Stimulated activated naive CD8-positive, alpha-beta T cell treated with anti-CD3 and anti-CD28 coated beads, Interleukin-15, Interleukin-2, amounts not matched to agents 100 ng/mL and 50 ng/mL, for 24 hours (primary cell): ENCODE data around the gene OR2B3.
"Not testable (repeated sequence)": the region's sequence is repeated elsewhere in the genome, so short reads cannot be mapped to it uniquely, and the experiment has no call there.

Source experiments
- H3K27ac Mint-ChIP-seq: one replicate; pipeline ENCODE4 v1.8.0; 2021; ENCODE audit warnings: mild to moderate bottlenecking, mixed read lengths
- H3K27me3 Mint-ChIP-seq: one replicate; pipeline ENCODE4 v1.8.0; 2021; ENCODE audit warnings: mixed read lengths
- H3K36me3 Mint-ChIP-seq: one replicate; pipeline ENCODE4 v1.8.0; 2021; ENCODE audit warnings: low read depth, mixed read lengths
- H3K4me1 Mint-ChIP-seq: one replicate; pipeline ENCODE4 v1.8.0; 2021; ENCODE audit warnings: low read depth, mixed read lengths
- H3K4me3 Mint-ChIP-seq: one replicate; pipeline ENCODE4 v1.8.0; 2021; ENCODE audit warnings: mild to moderate bottlenecking, mixed read lengths
- H3K9me3 Mint-ChIP-seq: one replicate; pipeline ENCODE4 v1.8.0; 2021; ENCODE audit warnings: mixed read lengths

The OR2B3 gene, protein sequence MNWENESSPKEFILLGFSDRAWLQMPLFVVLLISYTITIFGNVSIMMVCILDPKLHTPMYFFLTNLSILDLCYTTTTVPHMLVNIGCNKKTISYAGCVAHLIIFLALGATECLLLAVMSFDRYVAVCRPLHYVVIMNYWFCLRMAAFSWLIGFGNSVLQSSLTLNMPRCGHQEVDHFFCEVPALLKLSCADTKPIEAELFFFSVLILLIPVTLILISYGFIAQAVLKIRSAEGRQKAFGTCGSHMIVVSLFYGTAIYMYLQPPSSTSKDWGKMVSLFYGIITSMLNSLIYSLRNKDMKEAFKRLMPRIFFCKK

DNA sequence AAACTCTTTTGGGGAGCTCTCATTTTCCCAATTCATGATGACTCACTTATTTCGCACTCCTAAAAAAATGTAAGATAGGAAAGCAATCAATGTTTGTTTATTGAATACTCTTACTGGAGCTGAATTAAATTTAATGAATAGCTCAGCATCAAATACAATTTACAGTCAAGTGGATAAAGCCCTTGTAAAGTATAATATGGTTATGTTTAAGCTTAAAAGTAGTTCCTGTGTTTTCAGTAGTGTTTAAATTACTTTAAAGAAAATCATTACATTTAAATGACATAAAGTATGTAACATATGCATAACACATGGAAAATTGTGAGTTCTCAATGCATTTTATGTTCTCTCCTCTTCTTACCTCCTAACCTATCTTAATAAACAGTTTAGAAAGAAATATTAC, at the start of gene OR2B3:
Gene OR2B3 (minus strand): TSS at position 101 of the 400 bp plus-strand sequence. CDS start 65 bp downstream, at position 36.
- no peaks in the 10 kb centered on the region for H3K4me1 Mint-ChIP-seq
- no peak within 1 kb of the TSS for H3K27ac Mint-ChIP-seq
- no peaks in the 10 kb centered on the region for H3K9me3 Mint-ChIP-seq
- H3K27me3 Mint-ChIP-seq, result peaks cover 39% of the 10 kb centered on the region
- H3K36me3 Mint-ChIP-seq, result no peaks in the 10 kb centered on the region
- H3K4me3 Mint-ChIP-seq, result no peak within 1 kb of the TSS

DNA sequence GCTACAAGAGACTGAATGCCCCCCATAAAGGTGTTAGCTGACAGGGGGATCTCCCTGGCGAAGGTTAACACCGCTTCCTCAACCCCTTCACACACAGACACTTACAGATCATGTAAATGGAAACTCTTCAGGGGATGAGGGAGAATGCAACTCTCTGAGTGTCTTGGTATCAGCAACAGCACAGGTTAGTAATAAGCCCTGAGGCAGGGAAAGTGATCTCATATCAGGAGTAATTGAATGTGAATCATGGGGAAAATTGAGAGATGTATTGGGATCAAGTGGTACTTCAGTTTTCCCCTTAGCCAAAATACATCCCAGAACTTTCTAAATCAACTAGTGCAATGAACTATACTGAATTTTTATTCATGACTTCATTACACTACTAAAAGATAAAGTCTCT, 44.6 kb upstream of the OR2B3 start:
- Mint-ChIP-seq H3K27me3 (peaks cover 31% of the 10 kb centered on the region), H3K9me3 (no peaks in the 10 kb centered on the region), H3K4me1 (no peaks in the 10 kb centered on the region), H3K27ac (no peak overlapping the region), H3K4me3 (no peak overlapping the region), H3K36me3 (no peaks in the 10 kb centered on the region)

DNA sequence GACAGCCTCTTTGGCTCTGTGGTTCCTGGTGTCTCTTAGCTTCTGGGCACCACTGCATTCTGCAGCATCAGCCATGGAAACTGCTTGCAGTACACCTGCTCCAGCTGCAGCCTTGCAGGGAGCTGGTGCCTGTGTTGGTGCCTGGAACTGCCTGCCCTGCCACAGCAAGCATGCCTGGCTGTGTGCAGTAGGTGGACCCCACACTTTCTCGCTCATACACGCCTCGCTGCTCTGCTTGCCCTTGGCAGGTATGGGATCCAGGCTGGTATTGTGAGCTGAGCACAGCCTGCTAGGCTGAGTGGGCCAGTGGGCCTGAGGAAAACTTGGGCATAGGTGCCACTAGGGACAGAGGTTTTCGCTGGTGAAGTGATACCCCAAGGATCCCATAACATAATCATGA, 43.5 kb upstream of the OR2B3 start:
- H3K9me3 Mint-ChIP-seq, result no peaks in the 10 kb centered on the region
- no peaks in the 10 kb centered on the region for H3K36me3 Mint-ChIP-seq
- H3K27ac Mint-ChIP-seq, result no peak overlapping the region
- H3K4me3 Mint-ChIP-seq, result no peak overlapping the region
- no peaks in the 10 kb centered on the region for H3K4me1 Mint-ChIP-seq
- peaks cover 35% of the 10 kb centered on the region for H3K27me3 Mint-ChIP-seq

DNA sequence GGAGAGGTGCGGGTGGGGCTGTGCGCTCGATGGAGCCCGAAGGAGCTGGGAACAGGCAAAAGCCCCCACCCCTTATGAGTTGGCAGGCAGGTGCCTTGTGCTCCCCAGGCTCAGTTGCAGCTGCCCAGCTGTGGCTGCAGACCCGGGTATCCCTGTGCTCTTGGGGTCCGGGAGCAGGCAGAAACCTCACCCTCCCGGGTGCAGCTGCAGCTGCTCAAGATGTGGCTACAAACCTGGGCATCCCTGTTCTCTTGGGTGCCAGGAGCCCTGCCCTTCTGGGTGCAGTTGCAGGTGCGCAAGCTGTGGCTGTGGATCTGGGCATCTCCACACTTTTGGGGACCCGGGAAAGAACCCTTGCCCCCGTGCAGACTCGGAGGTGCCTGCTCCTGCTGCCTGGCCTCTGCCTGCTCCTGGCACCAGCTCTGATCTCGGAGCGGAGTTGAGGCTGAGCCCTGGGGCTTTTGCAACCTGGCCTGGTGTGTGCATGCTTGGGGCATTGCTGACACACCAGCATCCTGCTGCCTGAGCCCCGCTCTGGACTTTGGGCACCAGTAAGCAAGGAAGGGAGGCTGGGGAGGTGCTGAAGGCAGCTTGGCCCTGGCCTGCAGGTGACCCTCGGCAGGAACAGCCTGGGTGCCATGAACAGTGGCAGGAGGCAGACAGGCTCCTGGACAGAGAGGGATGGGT, 42.4 kb upstream of the OR2B3 start:
- no peak overlapping the region for H3K27ac Mint-ChIP-seq
- H3K4me1 Mint-ChIP-seq, result no peaks in the 10 kb centered on the region
- no peaks in the 10 kb centered on the region for H3K9me3 Mint-ChIP-seq
- H3K36me3 Mint-ChIP-seq, result no peaks in the 10 kb centered on the region
- no peak overlapping the region for H3K4me3 Mint-ChIP-seq
- peaks cover 32% of the 10 kb centered on the region for H3K27me3 Mint-ChIP-seq

DNA sequence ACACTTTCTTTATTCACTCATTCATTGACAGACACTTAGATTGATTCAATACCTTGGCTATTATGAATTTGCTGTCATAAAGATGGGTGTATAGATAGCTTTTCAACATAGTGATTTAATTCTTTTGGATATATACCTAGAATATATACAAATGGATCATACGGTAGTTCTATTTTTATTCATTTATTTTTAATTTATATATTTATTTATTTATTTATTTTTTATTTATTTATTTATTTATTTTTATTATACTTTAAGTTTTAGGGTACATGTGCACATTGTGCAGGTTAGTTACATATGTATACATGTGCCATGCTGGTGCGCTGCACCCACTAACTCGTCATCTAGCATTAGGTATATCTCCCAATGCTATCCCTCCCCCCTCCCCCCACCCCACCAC, 27.9 kb upstream of the OR2B3 start:
- H3K4me1 Mint-ChIP-seq, H3K36me3 Mint-ChIP-seq, H3K27ac Mint-ChIP-seq, H3K9me3 Mint-ChIP-seq, H3K4me3 Mint-ChIP-seq: not testable (repeated sequence)
- peaks cover 59% of the 10 kb centered on the region for H3K27me3 Mint-ChIP-seq

DNA sequence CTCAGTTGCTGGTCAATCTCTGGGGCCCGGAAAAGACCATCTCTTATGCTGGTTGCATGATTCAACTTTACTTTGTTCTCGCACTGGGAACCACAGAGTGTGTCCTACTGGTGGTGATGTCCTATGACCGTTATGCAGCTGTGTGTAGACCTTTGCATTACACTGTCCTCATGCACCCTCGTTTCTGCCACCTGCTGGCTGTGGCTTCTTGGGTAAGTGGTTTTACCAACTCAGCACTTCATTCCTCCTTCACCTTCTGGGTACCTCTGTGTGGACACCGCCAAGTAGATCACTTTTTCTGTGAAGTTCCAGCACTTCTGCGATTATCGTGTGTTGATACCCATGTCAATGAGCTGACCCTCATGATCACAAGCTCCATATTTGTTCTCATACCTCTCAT, 25.0 kb upstream of the OR2B3 start:
- Mint-ChIP-seq H3K27me3 (peaks cover 42% of the 10 kb centered on the region), H3K36me3 (no peaks in the 10 kb centered on the region), H3K9me3 (no peaks in the 10 kb centered on the region), H3K27ac (no peak overlapping the region), H3K4me1 (no peaks in the 10 kb centered on the region), H3K4me3 (no peak overlapping the region)

DNA sequence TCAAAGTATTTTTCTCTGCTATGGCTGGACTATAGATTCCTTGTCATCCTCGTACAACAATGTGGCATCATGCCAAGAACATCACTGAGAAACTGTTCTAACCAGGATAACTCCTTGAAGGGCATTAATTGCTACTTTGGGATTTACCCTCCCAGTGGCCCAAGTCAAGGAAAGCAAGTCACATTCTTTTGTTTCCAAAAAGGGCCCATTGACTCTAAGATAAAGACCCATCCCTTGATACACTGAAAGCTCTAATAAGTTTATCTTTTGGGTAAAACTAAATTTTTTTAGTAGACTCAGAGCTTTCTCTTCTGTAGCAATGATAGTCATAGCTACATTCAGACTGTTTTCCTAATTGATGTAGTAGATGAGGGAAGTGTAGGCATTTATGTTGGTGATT, 20.6 kb upstream of the OR2B3 start, which contains the start of gene OR2J3:
Gene OR2J3 (plus strand): TSS at position 301 of the 400 bp plus-strand sequence. CDS start 3,833 bp downstream, outside the sequence.
- Mint-ChIP-seq H3K36me3 (no peaks in the 10 kb centered on the region), H3K27ac (no peak within 1 kb of the TSS), H3K4me3 (no peak within 1 kb of the TSS), H3K9me3 (no peaks in the 10 kb centered on the region), H3K4me1 (no peaks in the 10 kb centered on the region), H3K27me3 (peaks cover 52% of the 10 kb centered on the region)

DNA sequence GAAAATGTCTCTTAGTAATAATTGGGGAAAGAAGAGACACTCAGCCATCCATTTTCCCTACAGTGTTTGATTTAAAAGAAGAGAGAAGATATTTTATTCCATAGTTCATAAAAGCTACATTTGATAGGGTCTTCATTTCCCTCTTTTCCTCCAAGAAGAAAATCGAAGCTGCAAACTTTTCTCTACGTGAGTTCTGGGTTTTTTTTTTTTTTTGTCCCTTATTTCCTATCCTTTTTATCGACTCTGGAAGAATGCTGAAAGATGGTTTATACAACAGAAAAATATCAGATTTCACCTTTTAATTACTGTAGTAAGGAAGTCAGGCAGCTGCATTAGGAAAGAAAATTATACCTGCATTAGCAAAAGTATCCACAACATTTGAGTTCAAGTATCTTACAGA, 12.1 kb upstream of the OR2B3 start, which contains the start of gene OR2J1:
Gene OR2J1 (plus strand): TSS at position 301 of the 400 bp plus-strand sequence. CDS start 1,453 bp downstream, outside the sequence.
- Mint-ChIP-seq H3K4me3 (no peak within 1 kb of the TSS), H3K4me1 (no peaks in the 10 kb centered on the region), H3K27ac (no peak within 1 kb of the TSS), H3K9me3 (no peaks in the 10 kb centered on the region), H3K36me3 (no peaks in the 10 kb centered on the region), H3K27me3 (peaks cover 41% of the 10 kb centered on the region)

DNA sequence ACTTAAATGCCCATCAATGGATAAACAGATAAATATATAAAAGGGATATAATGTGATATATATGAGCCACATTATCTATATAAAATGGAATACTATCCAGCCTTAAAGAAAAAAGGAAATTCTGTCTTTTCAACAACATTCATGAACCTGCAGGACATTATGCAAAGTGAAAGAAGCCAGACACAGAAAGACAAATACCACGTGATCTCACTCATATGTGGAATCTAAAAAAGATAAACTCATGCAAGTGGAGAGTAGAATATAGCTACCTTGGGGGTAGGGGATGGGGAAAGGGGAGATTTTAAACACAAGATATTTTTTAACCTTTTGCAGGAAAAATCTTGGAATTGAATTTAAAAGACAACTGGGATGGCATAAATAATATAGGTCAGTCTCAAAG, 10.7 kb upstream of the OR2B3 start:
- H3K4me1 Mint-ChIP-seq, result no peaks in the 10 kb centered on the region

DNA sequence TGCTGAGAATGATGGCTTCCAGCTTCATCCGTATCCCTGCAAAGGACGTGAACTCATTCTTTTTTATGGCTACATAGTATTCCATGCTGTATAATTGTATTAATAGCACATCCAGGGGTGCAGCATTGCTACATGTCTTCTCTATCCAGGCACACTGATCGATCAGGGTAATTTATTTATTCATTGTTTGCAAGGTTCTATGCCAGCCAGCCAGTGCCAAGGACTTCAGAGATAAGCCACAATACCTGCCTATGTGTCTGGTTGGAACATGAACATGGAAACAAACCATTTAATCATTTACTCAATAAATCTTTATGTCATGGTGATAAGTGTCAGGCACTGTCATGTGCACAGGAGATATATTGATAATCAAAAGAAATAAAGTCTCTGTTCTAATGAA, 5.8 kb upstream of the OR2B3 start:
- peaks cover 39% of the 10 kb centered on the region for H3K27me3 Mint-ChIP-seq
- no peaks in the 10 kb centered on the region for H3K4me1 Mint-ChIP-seq
- no peaks in the 10 kb centered on the region for H3K36me3 Mint-ChIP-seq
- no peaks in the 10 kb centered on the region for H3K9me3 Mint-ChIP-seq
- no peak overlapping the region for H3K4me3 Mint-ChIP-seq
- H3K27ac Mint-ChIP-seq, result no peak overlapping the region

More for the DNA sequence above, 10.7 kb upstream of the OR2B3 start:
- H3K4me3 Mint-ChIP-seq, result no peak overlapping the region
- H3K27me3 Mint-ChIP-seq, result peaks cover 38% of the 10 kb centered on the region
- no peaks in the 10 kb centered on the region for H3K9me3 Mint-ChIP-seq
- H3K36me3 Mint-ChIP-seq, result no peaks in the 10 kb centered on the region
- H3K27ac Mint-ChIP-seq, result no peak overlapping the region

DNA sequence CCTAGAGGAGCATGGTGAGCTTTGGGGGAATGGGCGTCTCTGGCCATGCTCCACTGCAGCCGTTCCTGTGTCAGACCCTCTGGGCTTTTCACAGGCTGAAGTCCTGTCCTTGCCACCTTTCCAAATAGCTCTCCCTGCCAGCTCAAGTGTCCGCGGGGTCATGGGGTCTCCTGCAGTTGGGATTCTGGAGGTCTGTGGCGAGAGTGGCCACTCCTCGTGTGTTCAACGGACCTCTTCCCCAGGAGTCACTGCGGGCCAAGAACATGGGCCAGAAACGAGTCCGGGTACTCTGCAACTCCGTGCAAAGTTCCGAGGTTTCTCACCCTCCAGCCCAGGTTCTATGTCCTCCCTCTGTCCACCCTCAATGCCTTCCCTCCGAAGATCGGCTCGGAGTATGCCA, 4.7 kb downstream of the OR2B3 start:
- peaks cover 13% of the 10 kb centered on the region for H3K27me3 Mint-ChIP-seq
- no peak overlapping the region for H3K4me3 Mint-ChIP-seq
- no peaks in the 10 kb centered on the region for H3K36me3 Mint-ChIP-seq
- H3K4me1 Mint-ChIP-seq, result no peaks in the 10 kb centered on the region
- no peaks in the 10 kb centered on the region for H3K9me3 Mint-ChIP-seq
- H3K27ac Mint-ChIP-seq, result no peak overlapping the region

DNA sequence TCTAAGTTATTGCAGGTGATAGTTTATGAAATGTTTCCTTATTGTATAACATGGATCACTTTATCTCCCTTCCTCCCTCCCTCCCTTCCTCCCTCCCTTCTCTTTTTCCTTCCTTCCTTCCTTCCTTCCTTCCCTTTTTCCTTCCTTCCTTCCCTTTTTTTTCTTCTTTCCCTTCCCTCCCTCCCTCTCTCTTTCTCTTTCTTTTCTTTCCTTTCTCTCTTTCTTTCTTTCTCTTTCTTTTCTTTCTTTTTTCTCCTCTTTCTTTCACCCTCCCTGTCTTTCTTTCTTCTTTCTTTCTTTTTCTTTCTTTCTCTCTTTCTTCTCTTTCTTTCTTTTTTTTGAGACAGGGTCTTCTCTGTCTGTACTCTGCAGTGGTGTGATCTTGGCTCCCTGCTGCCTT, 5.8 kb downstream of the OR2B3 start:
- H3K4me3 Mint-ChIP-seq, result no peak overlapping the region
- H3K4me1 Mint-ChIP-seq, result no peaks in the 10 kb centered on the region
- no peaks in the 10 kb centered on the region for H3K36me3 Mint-ChIP-seq
- H3K27me3 Mint-ChIP-seq, result peaks cover 5% of the 10 kb centered on the region
- no peak overlapping the region for H3K27ac Mint-ChIP-seq
- H3K9me3 Mint-ChIP-seq, result no peaks in the 10 kb centered on the region

DNA sequence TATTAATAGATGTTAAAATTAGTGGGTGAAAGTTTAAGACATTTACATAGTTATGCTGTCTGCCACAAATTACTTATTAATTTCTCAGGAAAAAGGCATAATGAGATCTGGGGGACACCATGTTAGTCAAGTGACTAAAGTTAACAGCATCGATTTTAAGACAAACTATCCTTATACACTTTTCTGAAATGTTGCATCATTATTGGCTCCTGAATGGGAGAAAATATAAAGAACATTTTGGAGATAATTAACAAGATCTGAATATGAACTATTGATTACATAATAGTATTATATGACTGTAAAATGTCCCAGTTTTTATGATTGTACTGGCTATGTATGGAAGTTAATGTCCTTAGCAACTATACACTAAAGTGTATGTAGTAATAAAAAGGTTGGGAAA, 7.9 kb downstream of the OR2B3 start:
- Mint-ChIP-seq H3K9me3 (no peaks in the 10 kb centered on the region), H3K36me3 (no peaks in the 10 kb centered on the region), H3K4me1 (no peaks in the 10 kb centered on the region), H3K27me3 (peaks cover 5% of the 10 kb centered on the region), H3K4me3 (no peak overlapping the region), H3K27ac (no peak overlapping the region)

DNA sequence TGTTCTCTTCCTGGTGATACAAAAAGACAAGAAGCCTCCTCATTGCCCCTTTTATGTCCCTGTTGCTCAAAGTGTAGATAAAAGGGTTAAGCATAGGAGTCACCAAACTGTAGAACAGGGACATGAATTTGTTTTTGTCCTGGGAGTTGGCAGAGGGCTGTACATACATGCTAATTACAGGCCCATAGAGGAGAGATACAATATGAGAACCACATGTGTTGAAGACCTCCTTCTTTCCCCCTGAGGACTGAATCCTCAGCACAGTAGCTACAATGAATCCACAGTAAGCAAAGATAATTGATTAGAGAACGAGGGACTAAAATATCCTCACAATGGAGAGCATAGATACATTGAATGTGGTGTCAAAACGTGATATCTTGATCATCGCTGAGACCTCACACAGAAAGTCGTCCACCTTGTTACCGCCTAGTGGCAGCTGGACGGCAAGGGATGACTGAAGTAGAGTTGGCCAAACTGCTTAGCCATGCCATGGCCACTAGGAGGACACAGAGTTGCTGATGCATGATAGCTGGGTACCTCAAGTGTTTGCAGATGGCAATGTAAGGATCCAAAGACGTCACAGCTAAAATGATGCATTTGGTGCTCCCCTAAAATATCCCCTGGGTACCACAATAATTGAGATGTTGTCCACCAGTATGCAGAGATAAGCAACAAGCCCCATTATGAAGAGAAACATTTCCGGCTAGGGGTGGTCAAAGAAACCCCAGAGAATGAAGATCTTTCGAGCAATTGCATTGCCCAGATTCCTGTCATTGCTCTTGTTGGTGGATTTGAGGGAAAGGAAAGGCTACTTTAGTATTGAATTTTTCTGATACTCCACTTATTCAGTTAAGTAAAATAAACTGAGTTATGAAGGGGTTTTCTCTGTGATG, 15.0 kb downstream of the OR2B3 start:
- H3K9me3 Mint-ChIP-seq, result no peaks in the 10 kb centered on the region
- H3K27me3 Mint-ChIP-seq, result peaks cover 48% of the 10 kb centered on the region
- H3K36me3 Mint-ChIP-seq, result no peaks in the 10 kb centered on the region
- H3K4me3 Mint-ChIP-seq, result no peak overlapping the region
- H3K4me1 Mint-ChIP-seq, result no peaks in the 10 kb centered on the region
- no peak overlapping the region for H3K27ac Mint-ChIP-seq

DNA sequence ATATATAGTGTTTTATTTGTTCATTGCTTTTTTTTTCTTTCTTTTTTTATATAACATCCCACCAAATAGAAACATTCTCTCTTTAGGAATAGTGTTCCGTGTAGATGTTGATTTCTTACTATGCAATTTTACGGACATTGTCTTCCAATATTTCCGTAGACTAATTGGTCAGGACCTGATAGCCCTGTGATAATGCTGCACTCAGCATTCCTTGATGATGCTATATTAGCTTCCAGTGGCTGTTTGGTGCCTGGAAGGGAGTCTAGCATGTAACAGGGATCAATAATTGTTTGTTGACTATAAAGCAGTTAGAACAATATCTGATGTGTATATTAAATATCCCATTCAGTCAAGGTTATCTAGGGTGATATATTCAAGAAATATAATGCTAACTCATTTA, 35.4 kb downstream of the OR2B3 start:
- Mint-ChIP-seq H3K27ac (no peak overlapping the region), H3K9me3 (no peaks in the 10 kb centered on the region), H3K4me3 (no peak overlapping the region), H3K27me3 (peaks cover 60% of the 10 kb centered on the region), H3K4me1 (no peaks in the 10 kb centered on the region), H3K36me3 (no peaks in the 10 kb centered on the region)
